Esophagus muscularis mucosa (tissue), 3 donors: ENCODE measurements around the gene MRPL38.

Experiments used
- POLR2AphosphoS5 ChIP-seq, 2 donors: sonication (generic); formaldehyde crosslinking; IDR thresholded peaks; one replicate each; pipeline ENCODE4 v1.6.1; 2017; ENCODE audit warnings: antibody characterized with exemption in 2 of 2
- TF ChIP-seq, protein P1 (sequence below), 3 experiments: fragments of 200-600 bp in 2 of 3; fragments of 450-650 bp in 1 of 3; sonication (generic) in 2 of 3; IDR thresholded peaks; one replicate each; pipeline ENCODE4 v1.5.1; 2017 to 2019; ENCODE audit warnings: antibody characterized with exemption in 3 of 3, mild to moderate bottlenecking in 2 of 3, moderate library complexity in 1 of 3

DNA sequence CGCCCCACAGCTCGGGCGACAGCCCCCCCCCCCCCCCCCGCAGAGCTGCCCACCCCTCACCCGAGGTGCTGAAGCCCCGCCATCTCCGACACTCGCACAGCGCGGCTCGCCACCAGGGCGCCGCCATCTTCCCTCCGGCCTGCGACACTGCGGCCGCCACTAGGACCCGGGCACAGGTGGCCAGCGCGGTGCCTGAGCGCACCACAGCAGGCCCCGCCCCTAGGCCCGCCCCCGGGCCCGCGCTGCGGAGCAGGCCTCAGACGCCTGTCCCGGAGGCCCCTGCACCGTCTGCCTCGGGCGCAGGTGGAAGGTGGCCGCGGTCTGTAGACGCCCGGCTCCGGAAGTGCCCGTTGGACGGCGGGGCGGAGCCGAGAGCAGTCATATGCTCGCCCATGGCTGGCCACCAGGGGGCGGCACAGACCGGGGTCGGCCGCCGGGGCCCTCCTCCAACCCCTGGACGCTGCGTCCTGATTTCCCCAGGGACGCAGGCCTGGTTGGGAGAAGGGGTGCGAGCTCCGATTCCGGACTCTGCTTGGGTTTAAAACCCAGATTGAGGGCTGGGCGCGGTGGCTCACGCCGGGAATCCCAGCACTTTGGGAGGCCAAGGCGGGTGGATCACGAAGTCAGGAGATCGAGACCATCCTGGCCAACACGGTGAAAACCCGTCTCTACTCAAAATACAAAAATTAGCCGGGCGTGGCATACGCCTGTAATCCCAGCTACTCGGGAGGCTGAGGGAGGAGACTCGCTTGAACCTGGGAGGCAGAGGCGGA, at the start of gene MRPL38:
- TF ChIP-seq POLR2AphosphoS5 (IDR thresholded peaks at IDR 0.05): peak; percentile 85 to 92
- TF ChIP-seq, protein P1, sequence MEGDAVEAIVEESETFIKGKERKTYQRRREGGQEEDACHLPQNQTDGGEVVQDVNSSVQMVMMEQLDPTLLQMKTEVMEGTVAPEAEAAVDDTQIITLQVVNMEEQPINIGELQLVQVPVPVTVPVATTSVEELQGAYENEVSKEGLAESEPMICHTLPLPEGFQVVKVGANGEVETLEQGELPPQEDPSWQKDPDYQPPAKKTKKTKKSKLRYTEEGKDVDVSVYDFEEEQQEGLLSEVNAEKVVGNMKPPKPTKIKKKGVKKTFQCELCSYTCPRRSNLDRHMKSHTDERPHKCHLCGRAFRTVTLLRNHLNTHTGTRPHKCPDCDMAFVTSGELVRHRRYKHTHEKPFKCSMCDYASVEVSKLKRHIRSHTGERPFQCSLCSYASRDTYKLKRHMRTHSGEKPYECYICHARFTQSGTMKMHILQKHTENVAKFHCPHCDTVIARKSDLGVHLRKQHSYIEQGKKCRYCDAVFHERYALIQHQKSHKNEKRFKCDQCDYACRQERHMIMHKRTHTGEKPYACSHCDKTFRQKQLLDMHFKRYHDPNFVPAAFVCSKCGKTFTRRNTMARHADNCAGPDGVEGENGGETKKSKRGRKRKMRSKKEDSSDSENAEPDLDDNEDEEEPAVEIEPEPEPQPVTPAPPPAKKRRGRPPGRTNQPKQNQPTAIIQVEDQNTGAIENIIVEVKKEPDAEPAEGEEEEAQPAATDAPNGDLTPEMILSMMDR (IDR thresholded peaks at IDR 0.05): peak; percentile 98 to 99 (median 99)
